Pancreas (tissue), 8 donors: ENCODE data around the gene P4HA3. TPM values are rescaled to one million over a fixed set of nuclear protein-coding genes. Genes with fewer than 3 reads are reported as not detected.

ENCODE experiments used
- polyA plus RNA-seq, 2 donors: library from polyadenylated mRNA; stranded (reverse); fragments of 200-250 nt; gene quantifications; one replicate each; pipeline ENCODE4 v1.2.3, GENCODE V29; 2013
- total RNA-seq, 6 donors: library from RNA; stranded (reverse); fragmentation: NEBNext Ultra II Directional in 4 of 6; extraction: Animal tissue kit (Norgen Biotek cat#: 25700) in 4 of 6; gene quantifications; one replicate each; pipeline versions ENCODE4 v1.2.1 to v1.2.4, GENCODE V29; 2021 to 2023
- donor health status: healthy with polysubstance abuse.
- donor health status: DM: no; HTN: no; CAD: no; lungs with moderate emphysema.
- donor health status: DM: no; HTN: no; CAD: no.
- donor health status: Bipolar disorder and iron deficiency.
- donor health status: DM: yes; HTN: yes; CAD: no.
- donor health status: DM: no; HTN: no; CAD: no.
- donor health status: DM: no; HTN: no; CAD: no.
- donor health status: DM: yes; HTN: yes; CAD: no.

Gene P4HA3
- total and polyA plus RNA-seq, 8 donors = 0.19 to 0.94 (median 0.38) TPM; not detected in 3

Other genes starting within 250 kb of the P4HA3 start
- 10 to 100 TPM in 1 of 6 donors, 1 to 10 TPM in 5; 7.0 to 14.8 (median 8.6) TPM for gene C2CD3, start 140.6 kb downstream of the P4HA3 start, total RNA-seq
- 10 to 100 TPM in 1 of 2 donors, 1 to 10 TPM in 1; 8.2 to 11.6 TPM for gene C2CD3, start 140.6 kb downstream of the P4HA3 start, polyA plus RNA-seq
- 10 to 100 TPM in 5 of 6 donors, 1 to 10 TPM in 1; 9.6 to 18.7 (median 13.6) TPM for gene PPME1, start 140.4 kb downstream of the P4HA3 start, total RNA-seq
- 10 to 100 TPM; 11.7 to 20.6 TPM for gene PPME1, start 140.4 kb downstream of the P4HA3 start, polyA plus RNA-seq
- 1 to 10 TPM; 2.2 to 9.5 (median 4.2) TPM for gene PGM2L1, start 86.8 kb upstream of the P4HA3 start, total RNA-seq
- 1 to 10 TPM in 1 of 2 donors, under 1 TPM in 1; 0.96 to 1.9 TPM for gene PGM2L1, start 86.8 kb upstream of the P4HA3 start, polyA plus RNA-seq
- gene KCNE3, start 155.9 kb upstream of the P4HA3 start, total RNA-seq = 10 to 100 TPM in 1 of 6 donors, 1 to 10 TPM in 5; 4.2 to 10.9 (median 6.1) TPM
- 1 to 10 TPM; 4.1 to 4.4 TPM for gene KCNE3, start 155.9 kb upstream of the P4HA3 start, polyA plus RNA-seq
- 1 to 10 TPM in 5 of 6 donors, under 1 TPM in 1; 0.71 to 4.1 (median 2.2) TPM for gene LIPT2, start 182.1 kb upstream of the P4HA3 start, total RNA-seq
- gene LIPT2, start 182.1 kb upstream of the P4HA3 start, polyA plus RNA-seq = 1 to 10 TPM; 1.3 to 1.6 TPM